ENCODE results near the gene PTGER3.
"Not testable (repeated sequence)": the region's sequence is repeated elsewhere in the genome, so short reads cannot be mapped to it uniquely, and the experiment has no call there.

PTGER3 gene

GRCh38 chr1:70945676-70946075, 101.9 kb downstream of the PTGER3 start:
- TF ChIP-seq CTCF (IDR thresholded peaks at IDR 0.05; ENCODE audit: extremely low read depth, missing control alignments) = no peak
- no peak for DNase-seq (ENCODE audit: low spot score)

GRCh38 chr1:70945251-70945650, 102.4 kb downstream of the PTGER3 start:
- DNase-seq (ENCODE audit: low spot score) = no peak

GRCh38 chr1:70941563-70941962, 106.1 kb downstream of the PTGER3 start:
- no peak for DNase-seq (ENCODE audit: low spot score)
- TF ChIP-seq CTCF (IDR thresholded peaks at IDR 0.05; ENCODE audit: extremely low read depth, missing control alignments) = no peak

More at GRCh38 chr1:70945251-70945650, 102.4 kb downstream of the PTGER3 start:
- no peak for TF ChIP-seq CTCF (IDR thresholded peaks at IDR 0.05; ENCODE audit: extremely low read depth, missing control alignments)

GRCh38 chr1:70940398-70940797, 107.2 kb downstream of the PTGER3 start:
- not testable (repeated sequence) for DNase-seq (ENCODE audit: low spot score)

- TF ChIP-seq CTCF (IDR thresholded peaks at IDR 0.05; ENCODE audit: extremely low read depth, missing control alignments) = no peak
- DNase-seq (ENCODE audit: low spot score) = no peak
Measured at GRCh38 chr1:70934194-70934961, 113.2 kb downstream of the PTGER3 start.

GRCh38 chr1:70930062-70930461, 117.6 kb downstream of the PTGER3 start:
- TF ChIP-seq CTCF (IDR thresholded peaks at IDR 0.05; ENCODE audit: extremely low read depth, missing control alignments) = no peak
- no peak for DNase-seq (ENCODE audit: low spot score)

GRCh38 chr1:70922196-70922595, 125.4 kb downstream of the PTGER3 start:
- TF ChIP-seq CTCF (IDR thresholded peaks at IDR 0.05; ENCODE audit: extremely low read depth, missing control alignments) = no peak
- DNase-seq (ENCODE audit: low spot score) = no peak

Measured in GM20000 (cell line).